H1 (cell line): Measurements from ENCODE around the gene IFT172. TPM values are rescaled to one million over a fixed set of nuclear protein-coding genes. Genes with fewer than 3 reads are reported as not detected.
A peak's percentile ranks its signal among the peaks of the same experiment; 100 is the strongest.

ENCODE experiments used
- CREB1 ChIP-seq: IDR thresholded peaks from 2 replicates; pipeline ENCODE4 v1.6.1; 2012; ENCODE audit warnings: inconsistent platforms
- E2F6 ChIP-seq: IDR thresholded peaks from 2 replicates; pipeline ENCODE4 v1.6.1; 2012; ENCODE audit warnings: inconsistent platforms
- EGR1 ChIP-seq: IDR thresholded peaks from 2 replicates; pipeline ENCODE4 v1.6.1; 2011; ENCODE audit warnings: low read depth, low read length, borderline replicate concordance
- YY1 ChIP-seq: IDR thresholded peaks from 2 replicates; pipeline ENCODE4 v1.6.1; 2011; ENCODE audit warnings: low read depth, mild to moderate bottlenecking, low read length
- polyA plus RNA-seq, 7 experiments: library from polyadenylated mRNA; depleted of rRNA in 3 of 7; stranded (reverse) in 5 of 7; unstranded in 2 of 7; fragments of >200 nt in 5 of 7; fragments of 200-250 nt in 2 of 7; gene quantifications; 1 replicate in 5 of 7; 2 replicates in 1 of 7; 4 replicates in 1 of 7; pipeline versions ENCODE4 v1.2.1 to v1.2.3, GENCODE V29; 2011 to 2013; ENCODE audit warnings: missing spikeins in 2 of 7, mixed read lengths in 2 of 7
- total RNA-seq: library from RNA; stranded (reverse); fragmentation: NEBNext Ultra II Directional; extraction: Animal tissue kit (Norgen Biotek cat#: 25700); gene quantifications from 2 replicates; pipeline ENCODE4 v1.2.1, GENCODE V29; 2021

Gene IFT172
- total and polyA plus RNA-seq, 2 of the 8 experiments (the other 6 are each of a cell fraction or from before 2014, with no cell fraction given), result 13.5 to 14.0 TPM

GRCh38 chr2:27428978-27429541 lies 60.5 kb downstream of the IFT172 start (continued):
- TF ChIP-seq CREB1 (peak; percentile 30; the same call in 1 of the 2 replicates), YY1 (no peak), E2F6 (peak; percentile 82), EGR1 (peak; percentile 31; the same call in 1 of the 2 replicates)
